Hematopoietic multipotent progenitor cell treated with erythropoietin and hydrocortisone succinate and interleukin-3 and kit ligand, for 4 days (in vitro differentiated cells): ENCODE measurements around the gene PLEKHD1.
"Not testable (repeated sequence)": the region's sequence is repeated elsewhere in the genome, so short reads cannot be mapped to it uniquely, and the experiment has no call there.

Source experiments
- DNase-seq: peaks from one replicate; pipeline ENCODE4 v3.0.0-alpha.2; 2015

The PLEKHD1 gene

GRCh38 chr14:69484444-69485314 lies at the start of gene PLEKHD1:
TSS of gene PLEKHD1 (plus strand) at chr14:69484728. CDS start at chr14:69484966, 238 bp downstream.
- DNase-seq = peak; percentile 12

GRCh38 chr14:69439521-69440270 lies 44.8 kb upstream of the PLEKHD1 start:
- DNase-seq = no peak

- no peak for DNase-seq
Measured at GRCh38 chr14:69441948-69442347, 42.6 kb upstream of the PLEKHD1 start.

GRCh38 chr14:69443296-69443805 lies 41.2 kb upstream of the PLEKHD1 start:
- DNase-seq = no peak

GRCh38 chr14:69449216-69449615 lies 35.3 kb upstream of the PLEKHD1 start:
- DNase-seq = no peak

GRCh38 chr14:69451941-69452340 lies 32.6 kb upstream of the PLEKHD1 start:
- no peak for DNase-seq

GRCh38 chr14:69458350-69458749 lies 26.2 kb upstream of the PLEKHD1 start:
- no peak for DNase-seq

GRCh38 chr14:69459122-69459521 lies 25.4 kb upstream of the PLEKHD1 start:
- DNase-seq = no peak

- DNase-seq = peak; percentile 89
Measured at GRCh38 chr14:69460093-69460701, 24.3 kb upstream of the PLEKHD1 start.

- no peak for DNase-seq
Measured at GRCh38 chr14:69464379-69464778, 20.1 kb upstream of the PLEKHD1 start.

GRCh38 chr14:69464829-69465228 lies 19.7 kb upstream of the PLEKHD1 start:
- no peak for DNase-seq

GRCh38 chr14:69468949-69469348 lies 15.6 kb upstream of the PLEKHD1 start:
- DNase-seq = peak; percentile 35

- no peak for DNase-seq
Measured at GRCh38 chr14:69471436-69471835, 13.1 kb upstream of the PLEKHD1 start.

GRCh38 chr14:69471916-69472315 lies 12.6 kb upstream of the PLEKHD1 start:
- DNase-seq = no peak

- DNase-seq = no peak
Measured at GRCh38 chr14:69473260-69473659, 11.3 kb upstream of the PLEKHD1 start.

GRCh38 chr14:69473946-69474345 lies 10.6 kb upstream of the PLEKHD1 start:
- no peak for DNase-seq

- DNase-seq = peak; percentile 74
Measured at GRCh38 chr14:69475194-69475818, 9.2 kb upstream of the PLEKHD1 start.

- peak; percentile 30 for DNase-seq
Measured at GRCh38 chr14:69476824-69477450, 7.6 kb upstream of the PLEKHD1 start.

- not testable (repeated sequence) for DNase-seq
Measured at GRCh38 chr14:69478055-69478454, 6.5 kb upstream of the PLEKHD1 start.

- DNase-seq = no peak
Measured at GRCh38 chr14:69479696-69480095, 4.8 kb upstream of the PLEKHD1 start.

- no peak for DNase-seq
Measured at GRCh38 chr14:69480136-69480535, 4.4 kb upstream of the PLEKHD1 start.

- DNase-seq = no peak
Measured at GRCh38 chr14:69481815-69482568, 2.5 kb upstream of the PLEKHD1 start.
